ENCODE results near the gene CISH.

- TF ChIP-seq CTCF (IDR thresholded peaks at IDR 0.05) (no peak), TCF7L2 (IDR thresholded peaks at IDR 0.05; ENCODE audit: low read depth, low read length) (no peak), POLR2AphosphoS5 (IDR thresholded peaks at IDR 0.05; ENCODE audit: low read depth, low read length) (no peak), SIN3A (IDR thresholded peaks at IDR 0.05; ENCODE audit: borderline replicate concordance, insufficient read depth, low read depth, low read length) (no peak)
Observed at GRCh38 chr3:50632450-50632849, 20.9 kb upstream of the CISH start.
